Uterus (tissue), 2 donors: ENCODE measurements around the gene HS3ST4.

Source experiments
- CTCF ChIP-seq, 4 experiments: fragments of 200-600 bp in 2 of 4; fragments of 450-650 bp in 2 of 4; sonication (generic) in 2 of 4; IDR thresholded peaks; one replicate each; pipeline ENCODE4 v1.5.1; 2016 to 2019; ENCODE audit warnings: antibody characterized with exemption in 4 of 4, mild to moderate bottlenecking in 2 of 4, moderate library complexity in 1 of 4
- POLR2A ChIP-seq, 2 donors: fragments of 450-650 bp; IDR thresholded peaks; one replicate each; pipeline ENCODE4 v1.6.1; 2016; ENCODE audit warnings: antibody characterized with exemption in 2 of 2, mild to moderate bottlenecking in 1 of 2, moderate library complexity in 1 of 2

DNA sequence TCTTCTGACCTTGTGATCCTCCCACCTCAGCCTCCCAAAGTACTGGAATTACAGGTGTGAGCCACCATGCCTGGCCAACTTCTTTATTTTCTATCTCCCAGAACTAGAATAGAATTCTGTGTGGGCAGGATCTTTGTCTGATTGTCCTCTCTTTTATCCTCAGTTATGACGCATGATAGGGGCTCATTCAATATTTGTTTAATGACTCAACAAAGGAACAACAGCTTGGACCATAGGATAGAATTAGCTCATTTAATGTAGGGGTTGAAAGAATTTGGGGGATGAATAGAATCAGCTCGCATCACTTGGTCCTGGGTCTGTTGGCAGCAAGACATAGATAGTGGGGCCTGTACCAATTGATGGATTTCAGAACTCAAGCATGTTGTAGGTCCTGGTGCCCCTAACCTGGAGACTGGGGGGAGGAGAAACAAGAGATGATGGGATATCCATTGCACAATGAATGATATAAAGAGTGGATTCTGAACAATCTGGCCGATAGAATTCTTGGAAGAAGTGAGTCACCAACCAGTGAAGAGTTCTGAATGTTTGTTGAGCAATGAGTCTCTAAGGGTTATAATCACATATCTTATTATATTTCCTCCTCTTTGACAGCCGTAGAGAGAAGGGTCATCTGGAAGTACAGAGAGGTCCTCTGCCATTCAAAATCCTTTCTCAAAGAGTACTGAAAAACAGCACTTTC, 250.2 kb downstream of the HS3ST4 start:
- TF ChIP-seq CTCF (IDR thresholded peaks at IDR 0.05) (no peak), POLR2A (IDR thresholded peaks at IDR 0.05) (no peak)
